ENCODE measurements around the gene TOE1. TPM values are rescaled to one million over a fixed set of nuclear protein-coding genes. Genes with fewer than 3 reads are reported as not detected.

Gene TOE1
- total and polyA plus RNA-seq, 2 donors (not counting 1 experiment from before 2014, with no cell fraction given), result 24.7 to 28.6 TPM

DNA sequence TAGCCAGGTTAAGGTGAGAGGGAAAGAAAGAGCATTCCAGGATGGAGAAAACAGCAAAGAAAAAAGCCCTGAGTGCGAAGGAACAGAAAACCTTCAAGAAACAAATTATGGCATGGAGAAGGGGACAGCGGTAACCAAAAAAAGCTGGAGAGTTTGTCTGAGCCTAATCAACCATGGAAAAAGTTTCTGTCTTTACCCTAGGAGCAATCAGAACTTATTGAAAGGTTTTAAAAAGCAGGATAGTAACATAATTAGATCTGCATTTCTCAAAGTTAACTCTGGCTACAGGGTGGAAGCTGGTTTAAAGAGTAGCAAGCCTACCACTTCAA lies 39.3 kb upstream of the TOE1 start:
- no peaks in the 10 kb centered on the region for H3K9me3 Mint-ChIP-seq (ENCODE audit: insufficient read depth)
- ATAC-seq (ENCODE audit: low read depth), result no peak
- no peak overlapping the region for H3K4me3 ChIP-seq (ENCODE audit: control extremely low read depth in 1 of 5, extremely low read depth in 1 of 5, insufficient read depth in 1 of 5, low read depth in 2 of 5, low read length in 4 of 5)
- no peaks in the 10 kb centered on the region for H3K79me2 ChIP-seq (ENCODE audit: control insufficient read depth, insufficient read depth, low read length)
- H3K4me1 ChIP-seq (ENCODE audit: control insufficient read depth in 2 of 2, insufficient read depth in 2 of 2, low read length in 2 of 2), result peaks cover 9 to 20% of the 10 kb centered on the region in 2 donors
- H4K20me1 ChIP-seq (ENCODE audit: control insufficient read depth, insufficient read depth, low read length, poor library complexity, severe bottlenecking), result no peaks in the 10 kb centered on the region
- H3K27ac Mint-ChIP-seq, result no peak overlapping the region
- peaks cover 22% of the 10 kb centered on the region for H3K4me1 Mint-ChIP-seq
- CTCF ChIA-PET, result interaction anchor here (1.0 to 9.3 kb wide), 16 partner anchors 10 to 603 kb away, joined by 3 to 388 read pairs (median 4); partner anchors contain the start of genes CCDC163, EIF2B3, HECTD3 and MMACHC
- no peak overlapping the region for H3K4me2 ChIP-seq (replicated peaks; ENCODE audit: low read depth, low read length, poor library complexity, severe bottlenecking)
- no peak for TF ChIP-seq CTCF (IDR thresholded peaks at IDR 0.05)
- TF ChIP-seq EZH2 (IDR thresholded peaks at IDR 0.05; ENCODE audit: borderline replicate concordance, insufficient read depth, low read depth, low read length, poor library complexity, severe bottlenecking), result no peak
- H2AFZ ChIP-seq (ENCODE audit: insufficient read depth, low read depth, low read length, poor library complexity, severe bottlenecking), result no peak overlapping the region
- intact Hi-C loops (cut with micrococcal nuclease), result loop anchor here (1.0 kb wide), 4 partner anchors 282 to 569 kb away; partner anchors contain the start of gene RNU5D-1
- no peak overlapping the region for H3K9ac ChIP-seq (ENCODE audit: low read length)
- DNase-seq, result peak; percentile 11
- no peak overlapping the region for H3K27ac ChIP-seq (ENCODE audit: low read length in 2 of 2)
- H3K9me3 ChIP-seq (ENCODE audit: control extremely low read depth in 1 of 3, control insufficient read depth in 2 of 3, insufficient read depth in 1 of 3, low read length in 2 of 3), result no peaks in the 10 kb centered on the region
- H3K4me3 Mint-ChIP-seq, result no peak overlapping the region
- no peaks in the 10 kb centered on the region for H3K36me3 ChIP-seq (replicated peaks in 1 of 2; ENCODE audit: control extremely low read depth in 1 of 2, control insufficient read depth in 1 of 2, extremely low read depth in 1 of 2, insufficient read depth in 2 of 2, low read length in 1 of 2)
- no peaks in the 10 kb centered on the region for H3K27me3 ChIP-seq (replicated peaks in 1 of 4; ENCODE audit: control extremely low read depth in 1 of 4, control insufficient read depth in 3 of 4, insufficient read depth in 4 of 4, low read length in 3 of 4)
- no peaks in the 10 kb centered on the region for H3K27me3 Mint-ChIP-seq
- POLR2A ChIA-PET, result interaction anchor here (0.6 to 3.5 kb wide), 3 partner anchors 286 to 462 kb away, joined by 3 to 59 read pairs (median 8); partner anchors contain the start of genes HECTD3 and UROD
- no CpG with 5 or more reads among the region's 2 CpGs for WGBS (ENCODE audit: insufficient coverage)

GRCh38 chr1:45302505-45303150 lies 37.3 kb upstream of the TOE1 start:
- peak overlapping the region; percentile 44 to 87 (median 82) for H3K4me3 ChIP-seq (ENCODE audit: control extremely low read depth in 1 of 5, extremely low read depth in 1 of 5, insufficient read depth in 1 of 5, low read depth in 2 of 5, low read length in 4 of 5)
- no peaks in the 10 kb centered on the region for H3K27me3 Mint-ChIP-seq
- H2AFZ ChIP-seq (ENCODE audit: insufficient read depth, low read depth, low read length, poor library complexity, severe bottlenecking), result peak overlapping the region; percentile 96
- H3K4me3 Mint-ChIP-seq, result peak overlapping the region; percentile 63
- no peaks in the 10 kb centered on the region for H3K36me3 ChIP-seq (replicated peaks in 1 of 2; ENCODE audit: control extremely low read depth in 1 of 2, control insufficient read depth in 1 of 2, extremely low read depth in 1 of 2, insufficient read depth in 2 of 2, low read length in 1 of 2)
- no peaks in the 10 kb centered on the region for H4K20me1 ChIP-seq (ENCODE audit: control insufficient read depth, insufficient read depth, low read length, poor library complexity, severe bottlenecking)
- H3K79me2 ChIP-seq (ENCODE audit: control insufficient read depth, insufficient read depth, low read length), result no peaks in the 10 kb centered on the region
- intact Hi-C loops (cut with micrococcal nuclease), result loop anchor here (1.0 to 2.0 kb wide), 10 partner anchors 37 to 628 kb away; partner anchors contain the start of genes ARMH1, CCDC163, EIF2B3 and IPP
- H3K4me1 Mint-ChIP-seq, result peaks cover 34% of the 10 kb centered on the region
- no peak for ATAC-seq (ENCODE audit: low read depth)
- peak overlapping the region; percentile 91 for H3K4me2 ChIP-seq (replicated peaks; ENCODE audit: low read depth, low read length, poor library complexity, severe bottlenecking)
- peak; percentile 19 for DNase-seq
- no peaks in the 10 kb centered on the region for H3K27me3 ChIP-seq (replicated peaks in 1 of 4; ENCODE audit: control extremely low read depth in 1 of 4, control insufficient read depth in 3 of 4, insufficient read depth in 4 of 4, low read length in 3 of 4)
- no peaks in the 10 kb centered on the region for H3K9me3 ChIP-seq (ENCODE audit: control extremely low read depth in 1 of 3, control insufficient read depth in 2 of 3, insufficient read depth in 1 of 3, low read length in 2 of 3)
- POLR2A ChIA-PET, result interaction anchor here (0.7 to 4.9 kb wide), 10 partner anchors 11 to 585 kb away, joined by 3 to 76 read pairs (median 5); partner anchors contain the start of genes GPBP1L1, HECTD3, MUTYH and TESK2
- peak overlapping the region; percentile 26 for H3K27ac Mint-ChIP-seq
- no peak for TF ChIP-seq EZH2 (IDR thresholded peaks at IDR 0.05; ENCODE audit: borderline replicate concordance, insufficient read depth, low read depth, low read length, poor library complexity, severe bottlenecking)
- TF ChIP-seq CTCF (IDR thresholded peaks at IDR 0.05), result no peak
- no peak overlapping the region for H3K9ac ChIP-seq (ENCODE audit: low read length)
- H3K4me1 ChIP-seq (ENCODE audit: control insufficient read depth in 2 of 2, insufficient read depth in 2 of 2, low read length in 2 of 2), result peaks cover 19 to 27% of the 10 kb centered on the region in 2 donors
- CTCF ChIA-PET, result interaction anchor here (0.5 to 9.3 kb wide), 19 partner anchors 10 to 898 kb away, joined by 3 to 388 read pairs (median 6); partner anchors contain the start of genes BTBD19, HECTD3, HPDL and MUTYH
- H3K9me3 Mint-ChIP-seq (ENCODE audit: insufficient read depth), result no peaks in the 10 kb centered on the region
- WGBS (ENCODE audit: insufficient coverage), result 95% methylated on average over 14 of the region's 16 CpGs
- no peak overlapping the region for H3K27ac ChIP-seq (ENCODE audit: low read length in 2 of 2)
